Ovary (tissue), 3 donors: Measurements from ENCODE around the gene C6orf132.

Experiments
- CTCF ChIP-seq, 3 donors: fragments of 450-650 bp in 2 of 3; fragments of 200-600 bp in 1 of 3; IDR thresholded peaks; one replicate each; pipeline versions ENCODE4 v1.5.1 to v1.8.0; 2016 to 2022; ENCODE audit warnings: antibody characterized with exemption in 3 of 3, mild to moderate bottlenecking in 1 of 3
- EP300 ChIP-seq: sonication (generic); formaldehyde crosslinking; IDR thresholded peaks from one replicate; pipeline ENCODE4 v1.6.1; 2017; ENCODE audit warnings: antibody characterized with exemption
- donor health status: DM: no; HTN: no; CAD: no.

DNA sequence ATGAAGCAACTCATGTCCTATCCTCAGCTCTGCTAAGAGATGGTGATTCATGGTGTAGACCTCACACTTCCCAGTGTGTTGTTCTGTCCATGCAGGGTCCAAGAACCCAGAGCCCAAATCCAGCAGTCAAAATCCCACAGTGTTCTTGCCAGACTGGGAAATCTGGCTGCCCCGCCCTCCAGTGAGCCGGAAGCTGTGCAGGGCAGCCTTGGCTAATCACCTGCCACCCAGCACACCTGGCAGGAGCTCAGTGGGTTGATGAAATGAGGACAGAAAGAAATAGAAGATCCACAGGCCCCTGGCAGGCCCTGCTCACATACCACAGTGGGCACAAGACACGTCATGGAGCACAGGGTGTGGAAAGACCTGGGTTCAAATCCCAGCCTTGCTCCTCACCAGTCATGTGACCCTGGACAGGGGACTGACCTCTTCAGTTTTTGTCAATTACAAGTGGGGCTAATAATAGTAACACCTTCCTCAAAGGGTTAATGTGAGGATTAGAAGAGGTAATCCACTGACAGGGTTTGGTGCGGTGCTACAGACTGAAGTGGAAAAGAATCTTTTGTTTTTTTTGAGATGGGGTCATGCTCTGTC lies 17.1 kb upstream of the C6orf132 start:
- TF ChIP-seq CTCF (IDR thresholded peaks at IDR 0.05) (no peak), EP300 (no peak)
